ENCODE measurements around the gene C16orf96.

The C16orf96 gene

DNA sequence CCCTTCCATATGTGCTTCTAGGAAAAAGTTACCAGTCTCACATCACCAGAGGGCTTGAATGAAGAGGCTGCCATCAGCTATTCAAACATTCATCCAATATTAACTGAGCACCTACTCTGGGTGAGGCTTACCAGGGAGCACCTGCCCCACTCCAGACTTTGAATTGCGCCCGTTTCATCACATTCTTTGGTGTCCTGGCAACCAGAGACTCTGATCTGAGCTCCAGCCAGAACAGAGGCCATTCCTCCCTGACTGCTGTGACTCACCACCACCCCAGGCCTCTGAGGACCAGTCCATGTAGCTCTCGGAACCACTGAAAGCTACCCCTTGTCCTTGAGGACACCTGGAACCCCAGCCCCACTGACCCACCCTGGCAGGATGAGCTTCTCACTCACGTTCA lies at the start of gene C16orf96:
Gene C16orf96 (plus strand): TSS at position 229 of the 400 bp plus-strand sequence. CDS start 150 bp downstream, at position 379.
- no peak for DNase-seq

DNA sequence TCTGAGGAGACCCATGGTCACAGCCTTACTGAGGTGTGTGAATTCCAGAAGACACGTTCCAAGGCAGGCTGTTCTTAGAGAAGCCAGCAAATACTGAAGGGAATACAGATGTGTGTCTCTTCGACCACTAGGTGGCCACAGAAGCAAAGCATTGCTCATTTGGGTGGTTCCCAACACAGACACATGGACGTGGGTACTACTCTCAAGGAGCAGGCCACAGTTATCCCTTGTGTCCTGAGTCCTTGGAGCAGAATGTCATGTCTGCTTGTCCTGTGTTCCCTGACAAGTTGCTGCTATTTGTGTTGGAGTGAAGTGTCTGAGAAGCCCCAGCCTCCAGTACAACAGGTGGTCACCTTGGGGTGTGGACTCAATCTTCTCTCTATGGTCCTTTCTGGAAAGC lies 49.7 kb upstream of the C16orf96 start:
- peak in 1 of 4 experiments; percentile 28 for DNase-seq

- DNase-seq = no peak
Measured at GRCh38 chr16:4507588-4508345, 48.4 kb upstream of the C16orf96 start.

DNA sequence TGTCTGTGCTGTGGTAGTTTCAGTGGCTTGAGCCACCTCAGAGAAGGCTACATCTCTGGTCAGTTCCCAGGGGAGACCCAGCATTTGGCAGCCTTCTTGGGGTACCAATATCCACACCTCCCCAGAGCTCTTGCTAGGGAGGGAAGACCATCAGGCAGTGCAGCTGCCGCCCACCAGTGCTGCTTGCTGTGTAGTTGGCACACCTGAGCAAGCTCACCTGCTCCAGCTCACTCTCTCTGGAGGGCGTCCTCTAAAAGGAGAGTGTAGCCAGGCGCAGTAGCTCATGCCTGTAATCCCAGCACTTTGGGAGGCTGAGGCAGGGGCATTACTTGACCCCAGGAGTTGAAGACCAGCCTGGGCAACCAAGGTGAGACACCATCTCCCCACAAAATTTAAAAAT lies 47.3 kb upstream of the C16orf96 start:
- DNase-seq = no peak

DNA sequence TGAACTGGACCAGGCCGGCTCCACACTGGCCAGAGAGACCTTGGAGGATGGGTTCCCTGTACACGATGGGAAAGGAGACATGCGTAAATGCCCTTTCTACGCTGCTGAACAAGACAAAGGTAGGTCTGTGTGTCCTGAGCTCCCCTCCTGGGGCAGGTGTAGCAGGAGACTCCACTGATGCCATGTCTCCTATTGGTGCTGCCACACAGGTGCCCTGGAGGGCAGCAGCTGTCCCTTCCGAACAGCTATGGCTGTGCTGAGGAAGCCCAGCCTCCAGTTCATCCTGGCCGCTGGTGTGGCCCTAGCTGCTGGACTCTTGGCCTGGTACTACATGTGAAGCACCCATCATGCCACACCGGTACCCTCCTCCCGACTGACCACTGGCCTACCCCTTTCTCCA lies 46.7 kb upstream of the C16orf96 start:
- DNase-seq = no peak

- no peak for DNase-seq
Measured at GRCh38 chr16:4510131-4510530, 46.0 kb upstream of the C16orf96 start.

- DNase-seq = no peak
Measured at GRCh38 chr16:4510747-4511426, 45.3 kb upstream of the C16orf96 start.

GRCh38 chr16:4511441-4512082 lies 44.6 kb upstream of the C16orf96 start:
- no peak for DNase-seq

- no peak for DNase-seq
Measured at GRCh38 chr16:4512473-4512872, 43.7 kb upstream of the C16orf96 start.

DNA sequence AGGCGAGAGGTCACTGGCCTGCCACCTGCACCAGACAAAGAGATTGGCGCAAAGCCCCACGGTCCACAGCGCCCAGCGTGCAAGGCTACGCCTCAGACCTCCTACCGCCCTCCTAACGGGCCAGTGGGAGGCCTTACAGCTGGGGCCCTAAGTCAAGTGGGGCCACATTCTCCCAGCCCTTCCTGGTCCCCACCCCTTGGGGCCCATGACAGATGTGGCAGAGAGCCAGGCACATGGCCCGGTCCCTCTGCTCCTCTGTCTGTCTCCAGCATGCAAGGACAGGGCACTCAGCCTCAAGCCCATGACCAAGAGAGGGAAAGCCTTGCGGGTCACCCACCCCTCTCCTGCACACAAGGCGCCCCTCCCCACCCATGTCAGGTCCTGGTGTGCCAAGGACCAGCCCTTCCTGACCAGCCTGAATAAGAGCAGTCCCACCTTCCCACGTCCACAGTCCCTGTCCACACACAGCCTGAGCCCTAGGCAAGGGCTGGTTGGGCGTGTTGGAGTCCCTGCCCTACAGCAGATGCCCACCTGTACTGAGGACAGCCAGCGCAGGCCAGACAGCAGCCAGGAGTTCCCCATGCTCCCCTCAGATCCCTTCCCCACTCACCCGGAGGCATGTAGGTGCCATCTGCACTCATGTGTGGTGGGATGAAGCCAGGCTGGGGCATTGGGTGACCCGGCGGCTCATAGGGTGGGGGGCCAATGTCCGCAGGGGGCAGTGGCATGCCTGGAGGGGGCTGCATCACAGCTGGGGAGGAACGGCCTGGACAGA lies 42.9 kb upstream of the C16orf96 start:
- DNase-seq = no peak

GRCh38 chr16:4513881-4514280 lies 42.3 kb upstream of the C16orf96 start:
- no peak for DNase-seq

DNA sequence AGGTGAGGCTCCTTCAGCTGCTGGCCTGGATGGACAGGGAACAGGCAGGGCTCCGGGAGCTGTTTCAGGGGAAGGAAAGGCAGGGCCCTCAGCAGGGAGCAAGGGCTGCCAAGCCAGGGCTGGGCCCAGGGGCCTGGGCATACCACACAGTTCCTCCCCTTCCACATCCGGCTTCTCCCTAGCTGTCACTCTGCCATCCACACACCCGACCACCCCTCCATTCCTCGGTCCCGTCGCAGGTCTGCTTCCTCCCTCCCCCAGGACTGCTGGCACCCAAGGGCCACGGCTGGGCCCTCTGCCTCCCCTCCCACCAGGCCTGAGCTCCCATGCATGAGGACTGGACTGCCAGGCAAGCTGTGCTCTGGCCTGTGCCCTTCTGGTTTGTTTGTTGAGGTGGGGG lies 41.5 kb upstream of the C16orf96 start:
- DNase-seq = no peak

- DNase-seq = no peak
Measured at GRCh38 chr16:4515611-4516233, 40.4 kb upstream of the C16orf96 start.

DNA sequence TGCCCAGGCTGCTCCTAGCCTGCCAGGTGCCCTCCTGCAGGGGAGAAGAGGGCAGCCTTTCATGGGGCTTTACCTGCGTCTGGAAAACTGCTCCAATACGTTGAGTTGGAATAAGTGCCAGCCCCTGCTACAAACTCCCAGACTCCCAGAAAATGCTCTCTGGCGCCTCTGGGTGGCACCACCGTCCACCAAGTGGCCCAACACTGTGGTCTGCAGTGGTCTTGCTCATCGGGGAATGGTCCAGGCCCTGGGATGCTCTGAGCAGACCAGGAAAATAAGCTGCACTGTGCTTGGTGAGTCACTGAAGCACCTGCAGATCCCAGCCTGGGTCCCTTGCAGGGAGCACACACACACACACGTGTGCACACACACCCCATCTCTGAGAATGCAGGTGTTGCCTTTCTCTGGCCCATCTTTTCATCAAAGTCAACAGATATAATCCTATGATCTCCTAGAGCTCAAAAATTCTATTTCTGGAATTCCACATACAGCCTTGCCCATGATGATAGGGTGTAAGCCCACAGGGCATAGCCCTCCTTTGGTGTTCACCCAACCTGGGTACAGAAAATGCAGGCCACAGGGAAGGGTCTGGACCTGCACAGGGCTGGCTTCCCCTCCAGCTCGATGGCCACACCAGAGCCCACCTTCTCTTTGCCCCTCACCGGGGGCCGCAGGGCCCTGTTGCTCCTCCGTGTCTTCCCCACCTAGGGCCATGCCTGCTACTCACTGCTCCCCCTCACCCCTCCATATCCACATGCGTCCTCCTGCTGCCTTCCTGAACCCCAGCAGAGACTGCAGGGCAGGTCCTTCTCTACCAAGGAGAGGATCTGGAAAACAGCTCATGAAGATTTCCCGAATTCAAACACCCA lies 38.1 kb upstream of the C16orf96 start:
- DNase-seq = no peak

- no peak for DNase-seq
Measured at GRCh38 chr16:4519274-4520058, 36.7 kb upstream of the C16orf96 start.

- no peak for DNase-seq
Measured at GRCh38 chr16:4520913-4521312, 35.2 kb upstream of the C16orf96 start.

- DNase-seq = no peak
Measured at GRCh38 chr16:4522051-4522581, 34.0 kb upstream of the C16orf96 start.

DNA sequence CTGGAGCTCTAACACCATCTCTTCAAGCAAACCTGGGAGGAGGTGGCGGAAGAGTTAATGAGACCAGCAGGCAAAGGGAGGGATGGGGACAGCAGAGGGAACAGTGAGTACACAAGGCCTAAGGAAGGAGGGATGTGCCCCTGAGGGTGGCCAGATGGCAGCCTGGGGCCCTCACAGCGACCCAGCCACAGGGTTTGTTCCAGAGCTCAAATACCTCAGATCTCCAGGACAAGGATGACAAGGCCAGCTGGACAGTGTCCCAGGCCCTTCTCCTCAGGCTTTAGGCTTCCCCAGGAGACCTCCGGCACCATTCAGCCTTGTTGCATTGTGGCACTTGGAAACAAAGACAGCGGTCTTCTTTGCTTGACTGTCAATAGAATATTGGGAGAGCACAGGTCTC lies 32.5 kb upstream of the C16orf96 start:
- DNase-seq = no peak

- DNase-seq = no peak
Measured at GRCh38 chr16:4524571-4524970, 31.6 kb upstream of the C16orf96 start.

DNA sequence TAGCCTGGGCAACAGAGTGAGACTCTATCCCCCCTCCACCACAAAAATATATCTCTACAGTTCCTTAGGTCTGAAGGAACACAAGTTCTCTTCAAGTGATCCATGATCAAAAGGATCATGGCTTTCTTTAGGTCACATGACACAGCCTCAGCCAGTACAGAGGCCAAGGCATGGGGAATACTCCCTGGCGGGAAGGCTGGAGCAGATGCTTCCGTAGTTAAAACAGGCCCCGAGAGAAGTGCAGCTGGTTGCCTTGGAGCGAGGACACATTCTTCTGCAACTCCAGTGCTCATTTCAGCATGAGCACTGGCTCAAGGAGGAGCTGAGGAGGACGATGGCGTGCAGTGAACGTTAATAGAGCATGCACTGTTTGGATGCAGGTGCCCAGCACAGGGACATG lies 31.1 kb upstream of the C16orf96 start:
- DNase-seq = no peak

All from activated naive CD4-positive, alpha-beta T cell (primary cell).